Activated T-cell treated with anti-CD3 and anti-CD28 coated beads, Interleukin-2, amount 50 U/mL, for 4 hours (primary cell): Measurements from ENCODE around the gene PRKCD. TPM values are rescaled to one million over a fixed set of nuclear protein-coding genes. Genes with fewer than 3 reads are reported as not detected.

Experiments used
- ATAC-seq, 2 donors: fragments of 200-7000 bp; cut with Tn5 transposase; one replicate each; pipeline ENCODE4 v1.10.0; 2021
- DNase-seq: peaks from one replicate; pipeline ENCODE4 v3.0.0-alpha.2; 2020
- H3K27me3 Mint-ChIP-seq: one replicate; pipeline ENCODE4 v1.8.0; 2021; ENCODE audit warnings: low read depth, mixed read lengths
- H3K36me3 Mint-ChIP-seq: one replicate; pipeline ENCODE4 v1.8.0; 2022; ENCODE audit warnings: mixed read lengths; ENCODE audit not compliant: insufficient read depth
- H3K4me1 Mint-ChIP-seq: one replicate; pipeline ENCODE4 v1.8.0; 2021; ENCODE audit warnings: low read depth, mixed read lengths
- H3K4me3 Mint-ChIP-seq: one replicate; pipeline ENCODE4 v1.8.0; 2021; ENCODE audit warnings: mild to moderate bottlenecking, moderate library complexity, mixed read lengths
- H3K9me3 Mint-ChIP-seq: one replicate; pipeline ENCODE4 v1.8.0; 2021; ENCODE audit warnings: mixed read lengths
- total RNA-seq, 3 donors: library from RNA; stranded (reverse); gene quantifications; one replicate each; pipeline ENCODE4 v1.2.1, GENCODE V29; 2021

The PRKCD gene
- total RNA-seq, 3 donors from 2014 or later = 15.7 to 24.3 (median 19.1) TPM

GRCh38 chr3:53180305-53181023 is 19.5 kb downstream of the PRKCD start:
- ATAC-seq = no peak
- no peak overlapping the region for H3K4me3 Mint-ChIP-seq
- H3K27me3 Mint-ChIP-seq = no peaks in the 10 kb centered on the region
- H3K36me3 Mint-ChIP-seq = peaks cover 24% of the 10 kb centered on the region
- no peaks in the 10 kb centered on the region for H3K9me3 Mint-ChIP-seq
- no peak for DNase-seq
- no peaks in the 10 kb centered on the region for H3K4me1 Mint-ChIP-seq

GRCh38 chr3:53181024-53181371 is 20.0 kb downstream of the PRKCD start:
- DNase-seq = no peak
- Mint-ChIP-seq H3K4me1 (no peaks in the 10 kb centered on the region), H3K27me3 (no peaks in the 10 kb centered on the region), H3K9me3 (no peaks in the 10 kb centered on the region), H3K36me3 (peaks cover 24% of the 10 kb centered on the region), H3K4me3 (no peak overlapping the region)
- no peak for ATAC-seq

GRCh38 chr3:53181528-53181927 is 20.5 kb downstream of the PRKCD start:
- peaks cover 24% of the 10 kb centered on the region for H3K36me3 Mint-ChIP-seq
- H3K9me3 Mint-ChIP-seq = no peaks in the 10 kb centered on the region
- no peaks in the 10 kb centered on the region for H3K27me3 Mint-ChIP-seq
- ATAC-seq (no peak), DNase-seq (no peak)
- H3K4me3 Mint-ChIP-seq = no peak overlapping the region
- H3K4me1 Mint-ChIP-seq = no peaks in the 10 kb centered on the region

GRCh38 chr3:53182764-53183355 is 21.9 kb downstream of the PRKCD start:
- Mint-ChIP-seq H3K9me3 (no peaks in the 10 kb centered on the region), H3K36me3 (peaks cover 29% of the 10 kb centered on the region), H3K4me3 (no peak overlapping the region), H3K4me1 (no peaks in the 10 kb centered on the region), H3K27me3 (no peaks in the 10 kb centered on the region)
- DNase-seq (no peak), ATAC-seq (no peak)

GRCh38 chr3:53183514-53183913 is 22.5 kb downstream of the PRKCD start:
- Mint-ChIP-seq H3K27me3 (no peaks in the 10 kb centered on the region), H3K4me1 (no peaks in the 10 kb centered on the region), H3K4me3 (no peak overlapping the region), H3K9me3 (no peaks in the 10 kb centered on the region), H3K36me3 (peaks cover 29% of the 10 kb centered on the region)
- DNase-seq (no peak), ATAC-seq (no peak)

- H3K9me3 Mint-ChIP-seq = no peaks in the 10 kb centered on the region
- no peaks in the 10 kb centered on the region for H3K4me1 Mint-ChIP-seq
- DNase-seq (no peak), ATAC-seq (no peak)
- H3K4me3 Mint-ChIP-seq = no peak overlapping the region
- no peaks in the 10 kb centered on the region for H3K27me3 Mint-ChIP-seq
- peaks cover 22% of the 10 kb centered on the region for H3K36me3 Mint-ChIP-seq
Observed at GRCh38 chr3:53184701-53185100, 23.7 kb downstream of the PRKCD start.

- Mint-ChIP-seq H3K4me3 (no peak overlapping the region), H3K36me3 (peaks cover 27% of the 10 kb centered on the region), H3K27me3 (no peaks in the 10 kb centered on the region), H3K9me3 (no peaks in the 10 kb centered on the region), H3K4me1 (no peaks in the 10 kb centered on the region)
- DNase-seq (no peak), ATAC-seq (no peak)
Observed at GRCh38 chr3:53185761-53186465, 24.9 kb downstream of the PRKCD start.

- no peak overlapping the region for H3K4me3 Mint-ChIP-seq
- no peaks in the 10 kb centered on the region for H3K9me3 Mint-ChIP-seq
- no peaks in the 10 kb centered on the region for H3K27me3 Mint-ChIP-seq
- peaks cover 21% of the 10 kb centered on the region for H3K36me3 Mint-ChIP-seq
- DNase-seq = no peak
- no peak for ATAC-seq
- no peaks in the 10 kb centered on the region for H3K4me1 Mint-ChIP-seq
Observed at GRCh38 chr3:53186726-53187125, 25.7 kb downstream of the PRKCD start.

GRCh38 chr3:53187430-53187829 is 26.4 kb downstream of the PRKCD start:
- Mint-ChIP-seq H3K27me3 (no peaks in the 10 kb centered on the region), H3K4me3 (no peak overlapping the region), H3K4me1 (no peaks in the 10 kb centered on the region), H3K9me3 (no peaks in the 10 kb centered on the region), H3K36me3 (peaks cover 19% of the 10 kb centered on the region)
- no peak for DNase-seq
- ATAC-seq = no peak

GRCh38 chr3:53188136-53188685 is 27.2 kb downstream of the PRKCD start:
- H3K4me1 Mint-ChIP-seq = no peaks in the 10 kb centered on the region
- no peak overlapping the region for H3K4me3 Mint-ChIP-seq
- no peak for DNase-seq
- no peaks in the 10 kb centered on the region for H3K9me3 Mint-ChIP-seq
- peaks cover 19% of the 10 kb centered on the region for H3K36me3 Mint-ChIP-seq
- no peaks in the 10 kb centered on the region for H3K27me3 Mint-ChIP-seq
- no peak for ATAC-seq

- DNase-seq (no peak), ATAC-seq (no peak)
- H3K4me1 Mint-ChIP-seq = no peaks in the 10 kb centered on the region
- peaks cover 19% of the 10 kb centered on the region for H3K36me3 Mint-ChIP-seq
- no peaks in the 10 kb centered on the region for H3K9me3 Mint-ChIP-seq
- H3K4me3 Mint-ChIP-seq = no peak overlapping the region
- H3K27me3 Mint-ChIP-seq = no peaks in the 10 kb centered on the region
Observed at GRCh38 chr3:53188720-53189119, 27.7 kb downstream of the PRKCD start.

GRCh38 chr3:53189276-53189675 is 28.3 kb downstream of the PRKCD start:
- no peaks in the 10 kb centered on the region for H3K27me3 Mint-ChIP-seq
- no peaks in the 10 kb centered on the region for H3K4me1 Mint-ChIP-seq
- ATAC-seq (no peak), DNase-seq (no peak)
- no peak overlapping the region for H3K4me3 Mint-ChIP-seq
- no peaks in the 10 kb centered on the region for H3K9me3 Mint-ChIP-seq
- H3K36me3 Mint-ChIP-seq = peaks cover 19% of the 10 kb centered on the region

- no peak for DNase-seq
- no peaks in the 10 kb centered on the region for H3K9me3 Mint-ChIP-seq
- no peak for ATAC-seq
- peaks cover 13% of the 10 kb centered on the region for H3K36me3 Mint-ChIP-seq
- no peaks in the 10 kb centered on the region for H3K27me3 Mint-ChIP-seq
- no peak overlapping the region for H3K4me3 Mint-ChIP-seq
- peaks cover 4% of the 10 kb centered on the region for H3K4me1 Mint-ChIP-seq
Observed at GRCh38 chr3:53190659-53191058, 29.6 kb downstream of the PRKCD start.

GRCh38 chr3:53191836-53192480 is 30.9 kb downstream of the PRKCD start:
- Mint-ChIP-seq H3K36me3 (peaks cover 12% of the 10 kb centered on the region), H3K9me3 (no peaks in the 10 kb centered on the region), H3K4me1 (peaks cover 5% of the 10 kb centered on the region), H3K4me3 (no peak overlapping the region), H3K27me3 (no peaks in the 10 kb centered on the region)
- ATAC-seq (no peak), DNase-seq (no peak)
